ENCODE measurements around the gene CTRL. TPM values are rescaled to one million over a fixed set of nuclear protein-coding genes. Genes with fewer than 3 reads are reported as not detected.

The CTRL gene
- total RNA-seq, 4 donors from 2014 or later = 2.4 to 5.3 (median 3.8) TPM

DNA sequence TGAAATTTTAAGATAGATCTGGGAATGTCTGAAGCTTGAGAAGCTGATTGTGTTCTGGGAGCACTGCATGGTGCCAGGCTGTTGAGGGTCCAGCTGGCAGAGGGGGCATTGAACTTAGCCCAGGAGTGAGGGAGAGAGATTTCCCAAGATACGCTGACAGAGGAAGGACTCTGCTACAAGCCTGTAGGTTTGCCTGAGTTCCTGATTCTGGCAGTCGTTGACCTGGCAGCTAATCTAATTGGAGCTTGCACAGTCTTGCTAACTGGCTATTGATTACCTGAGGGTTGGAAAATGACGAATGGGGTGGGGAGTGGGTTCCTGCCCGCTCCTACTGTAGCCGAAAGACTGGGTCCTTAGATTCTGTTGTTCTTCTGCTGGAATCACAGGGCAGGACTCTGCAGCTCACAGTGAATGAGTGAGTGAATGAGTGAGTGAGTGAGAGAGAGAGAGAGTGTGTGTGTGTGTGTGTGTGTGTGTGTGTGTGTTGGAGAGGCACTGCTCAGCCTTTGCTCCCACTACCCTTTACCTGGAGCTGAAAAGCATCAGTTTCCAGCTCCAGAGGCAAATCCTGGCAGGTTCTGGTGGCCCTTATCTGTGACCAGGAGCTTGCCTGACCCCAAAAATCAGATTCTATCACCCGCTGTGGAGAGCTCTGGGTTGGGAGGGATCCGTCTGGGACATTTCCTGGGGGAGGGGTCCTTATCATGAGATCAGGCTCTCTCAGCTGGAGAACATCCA is 16.7 kb downstream of the CTRL start:
- no peak overlapping the region for H3K4me3 ChIP-seq
- H3K27ac ChIP-seq = no peak overlapping the region
- no peak for DNase-seq
- no peaks in the 10 kb centered on the region for H3K9me3 ChIP-seq
- no peak for TF ChIP-seq POLR2A (IDR thresholded peaks at IDR 0.05)
- TF ChIP-seq, protein P1, sequence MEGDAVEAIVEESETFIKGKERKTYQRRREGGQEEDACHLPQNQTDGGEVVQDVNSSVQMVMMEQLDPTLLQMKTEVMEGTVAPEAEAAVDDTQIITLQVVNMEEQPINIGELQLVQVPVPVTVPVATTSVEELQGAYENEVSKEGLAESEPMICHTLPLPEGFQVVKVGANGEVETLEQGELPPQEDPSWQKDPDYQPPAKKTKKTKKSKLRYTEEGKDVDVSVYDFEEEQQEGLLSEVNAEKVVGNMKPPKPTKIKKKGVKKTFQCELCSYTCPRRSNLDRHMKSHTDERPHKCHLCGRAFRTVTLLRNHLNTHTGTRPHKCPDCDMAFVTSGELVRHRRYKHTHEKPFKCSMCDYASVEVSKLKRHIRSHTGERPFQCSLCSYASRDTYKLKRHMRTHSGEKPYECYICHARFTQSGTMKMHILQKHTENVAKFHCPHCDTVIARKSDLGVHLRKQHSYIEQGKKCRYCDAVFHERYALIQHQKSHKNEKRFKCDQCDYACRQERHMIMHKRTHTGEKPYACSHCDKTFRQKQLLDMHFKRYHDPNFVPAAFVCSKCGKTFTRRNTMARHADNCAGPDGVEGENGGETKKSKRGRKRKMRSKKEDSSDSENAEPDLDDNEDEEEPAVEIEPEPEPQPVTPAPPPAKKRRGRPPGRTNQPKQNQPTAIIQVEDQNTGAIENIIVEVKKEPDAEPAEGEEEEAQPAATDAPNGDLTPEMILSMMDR (IDR thresholded peaks at IDR 0.05) = no peak
- H3K27me3 ChIP-seq = no peaks in the 10 kb centered on the region
- H3K4me1 ChIP-seq = peaks cover 0 to 20% (median 0%) of the 10 kb centered on the region in 4 donors
- peaks cover 0 to 45% (median 0%) of the 10 kb centered on the region in 3 donors for H3K36me3 ChIP-seq

DNA sequence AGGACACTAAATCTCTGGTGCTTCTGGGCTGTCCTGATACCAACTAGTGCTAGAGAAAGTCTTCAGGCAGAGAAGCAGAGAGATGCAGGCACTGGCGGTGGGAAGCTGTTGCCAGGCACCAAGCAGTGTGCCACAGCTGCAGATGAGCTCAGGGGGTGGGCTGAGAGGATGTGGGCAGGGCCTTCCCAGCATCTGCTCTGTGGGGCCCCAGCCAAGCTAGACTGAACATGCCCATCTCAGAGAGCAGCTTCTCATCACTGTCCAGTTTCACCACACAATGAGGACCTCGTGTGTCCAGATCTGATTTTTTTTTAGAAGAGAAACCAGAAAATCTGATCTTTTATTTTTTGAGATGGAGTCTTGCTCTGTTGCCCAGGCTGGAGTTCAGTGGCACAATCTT is 21.5 kb downstream of the CTRL start:
- no peak overlapping the region for H3K27ac ChIP-seq
- H3K4me1 ChIP-seq = no peaks in the 10 kb centered on the region
- no peak for DNase-seq
- no peaks in the 10 kb centered on the region for H3K9me3 ChIP-seq
- no peaks in the 10 kb centered on the region for H3K27me3 ChIP-seq
- H3K4me3 ChIP-seq = no peak overlapping the region
- H3K36me3 ChIP-seq = peaks cover 0 to 43% (median 0%) of the 10 kb centered on the region in 3 donors
- TF ChIP-seq POLR2A (IDR thresholded peaks at IDR 0.05) = no peak
- TF ChIP-seq, protein P1 (IDR thresholded peaks at IDR 0.05) = no peak

DNA sequence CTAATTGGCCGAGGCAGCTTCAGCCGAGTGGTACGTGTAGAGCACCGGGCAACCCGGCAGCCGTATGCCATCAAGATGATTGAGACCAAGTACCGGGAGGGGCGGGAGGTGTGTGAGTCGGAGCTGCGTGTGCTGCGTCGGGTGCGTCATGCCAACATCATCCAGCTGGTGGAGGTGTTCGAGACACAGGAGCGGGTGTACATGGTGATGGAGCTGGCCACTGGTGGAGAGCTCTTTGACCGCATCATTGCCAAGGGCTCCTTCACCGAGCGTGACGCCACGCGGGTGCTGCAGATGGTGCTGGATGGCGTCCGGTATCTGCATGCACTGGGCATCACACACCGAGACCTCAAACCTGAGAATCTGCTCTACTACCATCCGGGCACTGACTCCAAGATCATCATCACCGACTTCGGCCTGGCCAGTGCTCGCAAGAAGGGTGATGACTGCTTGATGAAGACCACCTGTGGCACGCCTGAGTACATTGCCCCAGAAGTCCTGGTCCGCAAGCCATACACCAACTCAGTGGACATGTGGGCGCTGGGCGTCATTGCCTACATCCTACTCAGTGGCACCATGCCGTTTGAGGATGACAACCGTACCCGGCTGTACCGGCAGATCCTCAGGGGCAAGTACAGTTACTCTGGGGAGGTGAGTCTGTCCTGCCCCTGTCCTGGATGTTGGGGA is 22.5 kb downstream of the CTRL start:
- H3K36me3 ChIP-seq = peaks cover 0 to 38% (median 0%) of the 10 kb centered on the region in 3 donors
- TF ChIP-seq, protein P1 (IDR thresholded peaks at IDR 0.05) = no peak
- TF ChIP-seq POLR2A (IDR thresholded peaks at IDR 0.05) = no peak
- H3K27ac ChIP-seq = no peak overlapping the region
- H3K4me1 ChIP-seq = no peaks in the 10 kb centered on the region
- H3K27me3 ChIP-seq = no peaks in the 10 kb centered on the region
- no peak overlapping the region for H3K4me3 ChIP-seq
- no peaks in the 10 kb centered on the region for H3K9me3 ChIP-seq
- no peak for DNase-seq

DNA sequence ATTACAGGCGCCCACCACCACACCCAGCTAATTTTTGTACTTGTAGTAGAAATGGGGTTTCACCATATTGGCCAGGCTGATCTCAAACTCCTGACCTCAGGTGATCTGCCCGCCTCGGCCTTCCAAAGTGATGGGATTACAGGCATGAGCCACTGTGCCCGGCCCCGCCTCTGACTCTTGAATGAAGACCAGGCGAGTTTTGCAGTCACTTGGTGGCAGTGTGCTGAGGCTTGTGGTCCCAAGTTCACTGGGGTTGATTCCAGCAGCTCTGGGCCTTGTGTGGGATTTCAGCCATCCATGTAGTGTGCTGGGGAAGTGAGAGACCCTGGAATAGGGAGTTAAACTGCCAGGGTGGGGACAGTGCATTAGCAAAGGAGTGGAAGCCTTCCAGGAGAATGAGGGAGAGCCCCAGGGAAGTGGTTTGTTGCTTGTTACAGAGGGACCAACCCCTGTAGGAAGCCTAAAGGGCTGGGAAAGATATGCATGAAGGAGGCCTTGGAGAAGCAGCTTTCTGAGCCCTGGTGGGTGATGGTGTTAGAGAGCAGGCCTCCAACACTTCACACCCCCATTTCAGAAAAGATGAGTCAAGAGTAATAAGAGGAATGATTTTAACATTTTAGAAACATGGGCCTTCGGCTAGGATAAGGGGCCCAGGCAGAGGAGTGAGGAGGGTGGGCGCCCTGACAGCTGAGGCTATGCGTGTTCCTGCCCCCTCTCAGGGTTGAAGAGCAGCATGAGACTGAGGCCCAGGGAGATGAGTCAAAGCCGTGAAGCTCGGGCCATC is 24.1 kb downstream of the CTRL start:
- Histone ChIP-seq H3K4me3 (no peak overlapping the region), H3K36me3 (peaks cover 0 to 45% (median 0%) of the 10 kb centered on the region in 3 donors), H3K27ac (no peak overlapping the region), H3K9me3 (no peaks in the 10 kb centered on the region), H3K4me1 (no peaks in the 10 kb centered on the region), H3K27me3 (no peaks in the 10 kb centered on the region)
- DNase-seq = no peak
- TF ChIP-seq, protein P1 (IDR thresholded peaks at IDR 0.05) = no peak
- no peak for TF ChIP-seq POLR2A (IDR thresholded peaks at IDR 0.05)

DNA sequence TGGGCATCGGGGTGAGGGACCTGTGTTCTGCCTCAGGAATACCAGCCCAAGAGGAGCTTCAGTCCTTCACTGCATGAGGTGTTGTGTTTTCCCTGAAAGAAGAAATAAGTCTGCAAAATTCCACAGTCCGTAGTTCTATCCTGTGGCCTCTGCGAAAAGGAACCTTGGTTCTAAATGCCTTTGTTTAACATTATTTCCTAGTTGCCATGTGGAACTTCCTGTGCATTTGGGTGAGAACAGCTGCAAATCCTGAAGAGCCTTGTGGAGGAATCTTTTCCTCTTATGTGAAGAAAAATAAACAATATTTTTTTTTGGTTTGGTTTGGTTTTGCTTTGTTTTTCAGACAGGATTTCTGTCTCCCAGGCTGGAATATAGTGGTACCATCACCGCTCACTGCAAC is 28.8 kb downstream of the CTRL start:
- no peak overlapping the region for H3K27ac ChIP-seq
- no peaks in the 10 kb centered on the region for H3K9me3 ChIP-seq
- H3K36me3 ChIP-seq = peaks cover 0 to 12% (median 0%) of the 10 kb centered on the region in 3 donors
- TF ChIP-seq POLR2A (IDR thresholded peaks at IDR 0.05) = no peak
- TF ChIP-seq, protein P1 (IDR thresholded peaks at IDR 0.05) = no peak
- H3K4me3 ChIP-seq = no peak overlapping the region
- peaks cover 0 to 8% (median 0%) of the 10 kb centered on the region in 4 donors for H3K4me1 ChIP-seq
- no peak for DNase-seq
- H3K27me3 ChIP-seq = no peaks in the 10 kb centered on the region
